HEK293 (cell line): ENCODE measurements around the gene DAAM1.

Experiments
- CTCF ChIA-PET: fragments of 350-600 bp; formaldehyde crosslinking; extraction: SDS; loops from one replicate; lab custom pipeline; 2021; ENCODE audit warnings: antibody characterized with exemption; lab: Yijun Ruan, JAX
- POLR2A ChIA-PET: fragments of 300-600 bp; formaldehyde crosslinking; extraction: SDS; loops from one replicate; lab custom pipeline; 2020; ENCODE audit warnings: antibody characterized with exemption, inconsistent platforms; lab: Yijun Ruan, JAX
- H3K27ac ChIP-seq: fragments of 200-500 bp; sonication (Bioruptor generic); 2 replicates; pipeline ENCODE4 v1.5.1; 2014; ENCODE audit warnings: low read depth, low read length, control low read depth, inconsistent platforms; ENCODE audit errors: extremely low read depth
- H3K36me3 ChIP-seq, 2 experiments: fragments of 200-500 bp in 1 of 2; sonication (Bioruptor generic) in 1 of 2; 1 replicate in 1 of 2; 2 replicates in 1 of 2; pipeline ENCODE4 v1.5.1; 2014 to 2017; ENCODE audit warnings: inconsistent platforms in 2 of 2, low read length in 2 of 2; ENCODE audit not compliant: control insufficient read depth in 2 of 2, insufficient read depth in 1 of 2
- H3K4me1 ChIP-seq: fragments of 200-500 bp; sonication (Bioruptor generic); 2 replicates; pipeline ENCODE4 v1.5.1; 2014; ENCODE audit warnings: mild to moderate bottlenecking, low read length, inconsistent platforms; ENCODE audit not compliant: control insufficient read depth, insufficient read depth
- H3K4me3 ChIP-seq: 2 replicates; pipeline ENCODE4 v1.5.1; 2011; ENCODE audit warnings: low read depth, mild to moderate bottlenecking, control low read depth, low read length, moderate library complexity
- H3K9me3 ChIP-seq: fragments of 200-500 bp; sonication (Bioruptor generic); 2 replicates; pipeline ENCODE4 v1.5.1; 2014; ENCODE audit warnings: low read depth, low read length, inconsistent platforms; ENCODE audit not compliant: control insufficient read depth, insufficient read depth
- REPIN1 ChIP-seq: fragments of 450-650 bp; formaldehyde crosslinking; IDR thresholded peaks from 2 replicates; pipeline ENCODE4 v1.5.1; 2017; ENCODE audit warnings: missing biosample characterization, missing genetic modification characterization, low read depth
- TCF7L2 ChIP-seq: IDR thresholded peaks from 2 replicates; pipeline ENCODE4 v1.6.1; 2011; ENCODE audit warnings: low read depth, mild to moderate bottlenecking, inconsistent platforms, low read length, moderate library complexity, borderline replicate concordance
- YY1 ChIP-seq: fragments of 450-650 bp; formaldehyde crosslinking; IDR thresholded peaks from 2 replicates; pipeline ENCODE4 v1.5.1; 2018; ENCODE audit warnings: missing biosample characterization, missing genetic modification characterization
- YY2 ChIP-seq: fragments of 450-650 bp; formaldehyde crosslinking; IDR thresholded peaks from 2 replicates; pipeline ENCODE4 v1.5.1; 2016; ENCODE audit warnings: missing biosample characterization, missing genetic modification characterization
- ZBTB21 ChIP-seq: fragments of 450-650 bp; formaldehyde crosslinking; IDR thresholded peaks from 2 replicates; pipeline ENCODE4 v1.5.1; 2017; ENCODE audit warnings: missing biosample characterization, missing genetic modification characterization
- ZFHX2 ChIP-seq: fragments of 450-650 bp; formaldehyde crosslinking; conservative IDR thresholded peaks from 2 replicates; pipeline ENCODE4 v1.5.1; 2016; ENCODE audit warnings: missing biosample characterization, missing genetic modification characterization
- ZNF37A ChIP-seq: fragments of 450-650 bp; IDR thresholded peaks from 2 replicates; pipeline ENCODE4 v1.5.1; 2018; ENCODE audit warnings: missing biosample characterization, missing genetic modification characterization
- ZNF501 ChIP-seq: fragments of 450-650 bp; formaldehyde crosslinking; IDR thresholded peaks from 2 replicates; pipeline ENCODE4 v1.5.1; 2016; ENCODE audit warnings: missing biosample characterization, missing genetic modification characterization
- ZNF549 ChIP-seq: fragments of 450-650 bp; IDR thresholded peaks from 2 replicates; pipeline ENCODE4 v1.5.1; 2018; ENCODE audit warnings: missing biosample characterization, missing genetic modification characterization, mild to moderate bottlenecking, inconsistent platforms, moderate library complexity
- ZNF571 ChIP-seq: fragments of 450-650 bp; formaldehyde crosslinking; IDR thresholded peaks from 2 replicates; pipeline ENCODE4 v1.5.0; 2017; ENCODE audit warnings: missing biosample characterization, missing genetic modification characterization
- ZNF610 ChIP-seq: fragments of 450-650 bp; formaldehyde crosslinking; IDR thresholded peaks from 2 replicates; pipeline ENCODE4 v1.5.1; 2016; ENCODE audit warnings: missing biosample characterization, missing genetic modification characterization, borderline replicate concordance
- ZNF707 ChIP-seq: fragments of 450-650 bp; formaldehyde crosslinking; IDR thresholded peaks from 2 replicates; pipeline ENCODE4 v1.5.1; 2016; ENCODE audit warnings: missing biosample characterization, missing genetic modification characterization
- TF ChIP-seq, protein P1 (sequence below): fragments of 450-650 bp; formaldehyde crosslinking; conservative IDR thresholded peaks from 2 replicates; pipeline ENCODE4 v1.5.1; 2016; ENCODE audit warnings: low read depth, missing biosample characterization, missing genetic modification characterization
- TF ChIP-seq, protein P2 (sequence below): fragments of 450-650 bp; formaldehyde crosslinking; IDR thresholded peaks from 2 replicates; pipeline ENCODE4 v1.5.1; 2016; ENCODE audit warnings: missing biosample characterization, missing genetic modification characterization, borderline replicate concordance
- TF ChIP-seq, protein P3 (sequence below): fragments of 450-650 bp; formaldehyde crosslinking; IDR thresholded peaks from 2 replicates; pipeline ENCODE4 v1.5.1; 2016; ENCODE audit warnings: missing biosample characterization, missing genetic modification characterization
- TF ChIP-seq, protein P4 (sequence below): fragments of 450-650 bp; formaldehyde crosslinking; IDR thresholded peaks from 2 replicates; pipeline ENCODE4 v1.5.1; 2016; ENCODE audit warnings: missing biosample characterization, missing genetic modification characterization
- TF ChIP-seq, protein P5 (sequence below): fragments of 450-650 bp; formaldehyde crosslinking; IDR thresholded peaks from 2 replicates; pipeline ENCODE4 v1.5.1; 2017; ENCODE audit warnings: missing biosample characterization, missing genetic modification characterization
- TF ChIP-seq, protein P6 (sequence below): fragments of 450-650 bp; formaldehyde crosslinking; IDR thresholded peaks from 2 replicates; pipeline ENCODE4 v1.5.1; 2016; ENCODE audit warnings: missing biosample characterization, missing genetic modification characterization
- TF ChIP-seq, protein P7 (sequence below): fragments of 450-650 bp; formaldehyde crosslinking; IDR thresholded peaks from 2 replicates; pipeline ENCODE4 v1.5.1; 2016; ENCODE audit warnings: missing biosample characterization, missing genetic modification characterization

The DAAM1 gene

DNA sequence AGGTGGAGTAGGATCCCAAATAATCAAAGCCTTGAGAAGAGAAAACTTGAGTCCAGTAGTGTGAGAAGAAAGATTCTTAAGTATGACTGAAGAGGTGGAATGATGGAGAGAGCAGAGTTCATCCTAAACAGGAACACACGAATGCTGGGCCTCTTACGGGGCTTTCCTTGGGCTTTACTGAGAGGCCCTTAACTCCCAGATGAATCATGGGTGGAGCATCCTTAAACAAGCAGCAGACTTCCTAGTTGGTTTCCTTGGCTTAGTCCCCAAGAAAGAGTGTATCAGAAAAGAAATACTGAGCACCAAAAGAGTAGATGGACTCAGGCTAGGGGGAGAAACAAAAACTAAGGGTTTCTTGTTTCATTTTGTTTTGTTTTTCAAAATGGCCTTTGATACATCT lies 144.3 kb downstream of the DAAM1 start:
- no peak overlapping the region for H3K27ac ChIP-seq

DNA sequence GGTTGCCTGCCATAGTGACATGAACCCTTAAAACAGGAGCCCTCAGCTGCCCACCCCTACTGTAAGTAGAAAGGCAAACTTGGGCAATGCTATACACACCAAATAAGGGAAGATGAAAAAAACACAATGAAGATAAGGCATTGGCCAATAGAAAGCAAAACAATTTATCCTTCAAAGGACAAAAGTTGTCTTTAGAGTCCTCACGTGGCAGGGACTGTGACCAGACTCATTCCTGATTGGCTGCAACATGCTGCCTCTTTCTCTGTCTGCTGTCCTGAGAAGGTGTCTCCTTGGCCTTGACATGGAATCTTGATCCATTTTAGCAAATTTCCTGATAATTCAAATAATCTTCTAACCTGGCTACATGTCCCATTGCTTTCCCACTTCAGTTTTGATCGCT lies 144.8 kb downstream of the DAAM1 start:
- TF ChIP-seq, protein P1, sequence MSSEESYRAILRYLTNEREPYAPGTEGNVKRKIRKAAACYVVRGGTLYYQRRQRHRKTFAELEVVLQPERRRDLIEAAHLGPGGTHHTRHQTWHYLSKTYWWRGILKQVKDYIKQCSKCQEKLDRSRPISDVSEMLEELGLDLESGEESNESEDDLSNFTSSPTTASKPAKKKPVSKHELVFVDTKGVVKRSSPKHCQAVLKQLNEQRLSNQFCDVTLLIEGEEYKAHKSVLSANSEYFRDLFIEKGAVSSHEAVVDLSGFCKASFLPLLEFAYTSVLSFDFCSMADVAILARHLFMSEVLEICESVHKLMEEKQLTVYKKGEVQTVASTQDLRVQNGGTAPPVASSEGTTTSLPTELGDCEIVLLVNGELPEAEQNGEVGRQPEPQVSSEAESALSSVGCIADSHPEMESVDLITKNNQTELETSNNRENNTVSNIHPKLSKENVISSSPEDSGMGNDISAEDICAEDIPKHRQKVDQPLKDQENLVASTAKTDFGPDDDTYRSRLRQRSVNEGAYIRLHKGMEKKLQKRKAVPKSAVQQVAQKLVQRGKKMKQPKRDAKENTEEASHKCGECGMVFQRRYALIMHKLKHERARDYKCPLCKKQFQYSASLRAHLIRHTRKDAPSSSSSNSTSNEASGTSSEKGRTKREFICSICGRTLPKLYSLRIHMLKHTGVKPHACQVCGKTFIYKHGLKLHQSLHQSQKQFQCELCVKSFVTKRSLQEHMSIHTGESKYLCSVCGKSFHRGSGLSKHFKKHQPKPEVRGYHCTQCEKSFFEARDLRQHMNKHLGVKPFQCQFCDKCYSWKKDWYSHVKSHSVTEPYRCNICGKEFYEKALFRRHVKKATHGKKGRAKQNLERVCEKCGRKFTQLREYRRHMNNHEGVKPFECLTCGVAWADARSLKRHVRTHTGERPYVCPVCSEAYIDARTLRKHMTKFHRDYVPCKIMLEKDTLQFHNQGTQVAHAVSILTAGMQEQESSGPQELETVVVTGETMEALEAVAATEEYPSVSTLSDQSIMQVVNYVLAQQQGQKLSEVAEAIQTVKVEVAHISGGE (tag by site-specific recombination) = no peak
- TF ChIP-seq ZNF549 (tag by site-specific recombination) = no peak
- TF ChIP-seq REPIN1 (tag by site-specific recombination) = no peak
- TF ChIP-seq ZFHX2 = no peak
- TF ChIP-seq, protein P2, sequence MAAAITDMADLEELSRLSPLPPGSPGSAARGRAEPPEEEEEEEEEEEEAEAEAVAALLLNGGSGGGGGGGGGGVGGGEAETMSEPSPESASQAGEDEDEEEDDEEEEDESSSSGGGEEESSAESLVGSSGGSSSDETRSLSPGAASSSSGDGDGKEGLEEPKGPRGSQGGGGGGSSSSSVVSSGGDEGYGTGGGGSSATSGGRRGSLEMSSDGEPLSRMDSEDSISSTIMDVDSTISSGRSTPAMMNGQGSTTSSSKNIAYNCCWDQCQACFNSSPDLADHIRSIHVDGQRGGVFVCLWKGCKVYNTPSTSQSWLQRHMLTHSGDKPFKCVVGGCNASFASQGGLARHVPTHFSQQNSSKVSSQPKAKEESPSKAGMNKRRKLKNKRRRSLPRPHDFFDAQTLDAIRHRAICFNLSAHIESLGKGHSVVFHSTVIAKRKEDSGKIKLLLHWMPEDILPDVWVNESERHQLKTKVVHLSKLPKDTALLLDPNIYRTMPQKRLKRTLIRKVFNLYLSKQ (tag by site-specific recombination) = no peak
- TF ChIP-seq, protein P3, sequence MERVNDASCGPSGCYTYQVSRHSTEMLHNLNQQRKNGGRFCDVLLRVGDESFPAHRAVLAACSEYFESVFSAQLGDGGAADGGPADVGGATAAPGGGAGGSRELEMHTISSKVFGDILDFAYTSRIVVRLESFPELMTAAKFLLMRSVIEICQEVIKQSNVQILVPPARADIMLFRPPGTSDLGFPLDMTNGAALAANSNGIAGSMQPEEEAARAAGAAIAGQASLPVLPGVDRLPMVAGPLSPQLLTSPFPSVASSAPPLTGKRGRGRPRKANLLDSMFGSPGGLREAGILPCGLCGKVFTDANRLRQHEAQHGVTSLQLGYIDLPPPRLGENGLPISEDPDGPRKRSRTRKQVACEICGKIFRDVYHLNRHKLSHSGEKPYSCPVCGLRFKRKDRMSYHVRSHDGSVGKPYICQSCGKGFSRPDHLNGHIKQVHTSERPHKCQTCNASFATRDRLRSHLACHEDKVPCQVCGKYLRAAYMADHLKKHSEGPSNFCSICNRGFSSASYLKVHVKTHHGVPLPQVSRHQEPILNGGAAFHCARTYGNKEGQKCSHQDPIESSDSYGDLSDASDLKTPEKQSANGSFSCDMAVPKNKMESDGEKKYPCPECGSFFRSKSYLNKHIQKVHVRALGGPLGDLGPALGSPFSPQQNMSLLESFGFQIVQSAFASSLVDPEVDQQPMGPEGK (tag by site-specific recombination) = no peak
- Histone ChIP-seq H3K27ac (no peak overlapping the region), H3K36me3 (peaks cover 0 to 17% of the 10 kb centered on the region in 2 experiments; a peak in 1 of 3 replicates), H3K4me1 (0 out of 2 replicates have a peak, but pooled peaks cover 3% of the 10 kb centered on the region), H3K9me3 (no peaks in the 10 kb centered on the region), H3K4me3 (no peak overlapping the region)
- ChIA-PET POLR2A (no interaction called here), CTCF (no interaction called here)

More for the DNA sequence above, 144.3 kb downstream of the DAAM1 start:
- ChIA-PET POLR2A (no interaction called here), CTCF (no interaction called here)
- Histone ChIP-seq H3K4me1 (0 out of 2 replicates have a peak, but pooled peaks cover 3% of the 10 kb centered on the region), H3K4me3 (no peak overlapping the region), H3K36me3 (peaks cover 0 to 17% of the 10 kb centered on the region in 2 experiments; a peak in 1 of 3 replicates), H3K9me3 (no peaks in the 10 kb centered on the region)
- TF ChIP-seq, protein P4, sequence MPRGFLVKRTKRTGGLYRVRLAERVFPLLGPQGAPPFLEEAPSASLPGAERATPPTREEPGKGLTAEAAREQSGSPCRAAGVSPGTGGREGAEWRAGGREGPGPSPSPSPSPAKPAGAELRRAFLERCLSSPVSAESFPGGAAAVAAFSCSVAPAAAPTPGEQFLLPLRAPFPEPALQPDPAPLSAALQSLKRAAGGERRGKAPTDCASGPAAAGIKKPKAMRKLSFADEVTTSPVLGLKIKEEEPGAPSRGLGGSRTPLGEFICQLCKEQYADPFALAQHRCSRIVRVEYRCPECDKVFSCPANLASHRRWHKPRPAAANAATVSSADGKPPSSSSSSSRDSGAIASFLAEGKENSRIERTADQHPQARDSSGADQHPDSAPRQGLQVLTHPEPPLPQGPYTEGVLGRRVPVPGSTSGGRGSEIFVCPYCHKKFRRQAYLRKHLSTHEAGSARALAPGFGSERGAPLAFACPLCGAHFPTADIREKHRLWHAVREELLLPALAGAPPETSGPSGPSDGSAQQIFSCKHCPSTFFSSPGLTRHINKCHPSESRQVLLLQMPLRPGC (tag by site-specific recombination) = no peak
- TF ChIP-seq ZBTB21 (tag by site-specific recombination) = no peak
- TF ChIP-seq, protein P5, sequence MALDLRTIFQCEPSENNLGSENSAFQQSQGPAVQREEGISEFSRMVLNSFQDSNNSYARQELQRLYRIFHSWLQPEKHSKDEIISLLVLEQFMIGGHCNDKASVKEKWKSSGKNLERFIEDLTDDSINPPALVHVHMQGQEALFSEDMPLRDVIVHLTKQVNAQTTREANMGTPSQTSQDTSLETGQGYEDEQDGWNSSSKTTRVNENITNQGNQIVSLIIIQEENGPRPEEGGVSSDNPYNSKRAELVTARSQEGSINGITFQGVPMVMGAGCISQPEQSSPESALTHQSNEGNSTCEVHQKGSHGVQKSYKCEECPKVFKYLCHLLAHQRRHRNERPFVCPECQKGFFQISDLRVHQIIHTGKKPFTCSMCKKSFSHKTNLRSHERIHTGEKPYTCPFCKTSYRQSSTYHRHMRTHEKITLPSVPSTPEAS (tag by site-specific recombination) = no peak
- TF ChIP-seq YY2 (tag by site-specific recombination) = no peak
- TF ChIP-seq YY1 (tag by site-specific recombination) = no peak
- no peak for TF ChIP-seq ZNF501 (tag by site-specific recombination)
- no peak for TF ChIP-seq ZNF707 (tag by site-specific recombination)
- no peak for TF ChIP-seq ZNF571 (tag by site-specific recombination)
- no peak for TF ChIP-seq ZNF610 (tag by site-specific recombination)
- TF ChIP-seq, protein P6, sequence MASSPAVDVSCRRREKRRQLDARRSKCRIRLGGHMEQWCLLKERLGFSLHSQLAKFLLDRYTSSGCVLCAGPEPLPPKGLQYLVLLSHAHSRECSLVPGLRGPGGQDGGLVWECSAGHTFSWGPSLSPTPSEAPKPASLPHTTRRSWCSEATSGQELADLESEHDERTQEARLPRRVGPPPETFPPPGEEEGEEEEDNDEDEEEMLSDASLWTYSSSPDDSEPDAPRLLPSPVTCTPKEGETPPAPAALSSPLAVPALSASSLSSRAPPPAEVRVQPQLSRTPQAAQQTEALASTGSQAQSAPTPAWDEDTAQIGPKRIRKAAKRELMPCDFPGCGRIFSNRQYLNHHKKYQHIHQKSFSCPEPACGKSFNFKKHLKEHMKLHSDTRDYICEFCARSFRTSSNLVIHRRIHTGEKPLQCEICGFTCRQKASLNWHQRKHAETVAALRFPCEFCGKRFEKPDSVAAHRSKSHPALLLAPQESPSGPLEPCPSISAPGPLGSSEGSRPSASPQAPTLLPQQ (tag by site-specific recombination) = no peak
- no peak for TF ChIP-seq TCF7L2
- TF ChIP-seq, protein P7, sequence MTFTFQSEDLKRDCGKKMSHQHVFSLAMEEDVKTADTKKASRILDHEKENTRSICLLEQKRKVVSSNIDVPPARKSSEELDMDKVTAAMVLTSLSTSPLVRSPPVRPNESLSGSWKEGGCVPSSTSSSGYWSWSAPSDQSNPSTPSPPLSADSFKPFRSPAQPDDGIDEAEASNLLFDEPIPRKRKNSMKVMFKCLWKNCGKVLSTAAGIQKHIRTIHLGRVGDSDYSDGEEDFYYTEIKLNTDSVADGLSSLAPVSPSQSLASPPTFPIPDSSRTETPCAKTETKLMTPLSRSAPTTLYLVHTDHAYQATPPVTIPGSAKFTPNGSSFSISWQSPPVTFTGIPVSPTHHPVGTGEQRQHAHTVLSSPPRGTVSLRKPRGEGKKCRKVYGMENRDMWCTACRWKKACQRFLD (tag by site-specific recombination) = no peak
- TF ChIP-seq ZNF37A (tag by site-specific recombination) = no peak
